ENCODE results near the gene UBE2H.
"Not testable (repeated sequence)": the region's sequence is repeated elsewhere in the genome, so short reads cannot be mapped to it uniquely, and the experiment has no call there.

UBE2H gene

GRCh38 chr7:129874722-129875121 lies 78.0 kb downstream of the UBE2H start:
- no peak for DNase-seq (ENCODE audit: low read depth in 3 of 3)

DNA sequence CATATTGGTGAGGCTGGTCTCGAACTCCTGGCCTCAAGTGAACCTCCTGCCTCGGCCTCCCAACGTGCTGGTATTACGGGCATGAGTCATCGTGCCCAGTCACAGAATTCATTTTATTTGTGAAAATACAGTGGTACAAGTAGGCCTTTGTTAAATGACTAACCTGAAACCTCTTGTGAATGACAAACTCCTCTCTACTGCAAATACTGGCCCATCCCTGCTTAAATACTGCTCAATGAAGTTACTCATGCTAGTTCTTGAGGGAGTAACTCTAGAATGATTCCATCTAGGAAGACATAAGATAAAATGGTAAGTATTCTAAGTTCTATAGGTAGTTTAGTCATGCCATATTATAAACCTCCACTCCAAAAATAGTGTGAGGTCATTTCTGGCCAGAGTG lies 80.7 kb downstream of the UBE2H start:
- peak in 1 of 3 donors; percentile 14 for DNase-seq (ENCODE audit: low read depth in 3 of 3)

DNA sequence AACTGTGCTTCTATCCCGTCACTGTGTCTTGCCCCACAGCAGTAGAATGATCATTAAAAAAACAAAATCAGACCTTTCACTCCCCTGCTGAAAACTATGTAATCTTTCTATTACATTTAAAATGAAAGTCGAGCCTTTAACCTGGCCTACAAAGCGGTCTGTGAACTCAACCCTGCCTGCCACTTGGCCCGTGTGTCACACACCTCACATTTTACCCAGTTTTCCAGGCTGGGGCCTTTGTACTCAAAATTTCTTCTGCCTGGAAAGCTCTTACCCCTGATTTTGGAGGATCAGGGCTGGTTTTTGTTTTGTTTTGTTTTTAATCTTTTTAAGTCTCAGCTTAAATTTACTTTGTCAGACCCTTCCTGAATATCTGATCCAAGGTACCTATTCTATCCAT lies 82.1 kb downstream of the UBE2H start:
- no peak for DNase-seq (ENCODE audit: low read depth in 3 of 3)

- DNase-seq (ENCODE audit: low read depth in 3 of 3), result no peak
Observed at GRCh38 chr7:129866251-129866650, 86.5 kb downstream of the UBE2H start.

DNA sequence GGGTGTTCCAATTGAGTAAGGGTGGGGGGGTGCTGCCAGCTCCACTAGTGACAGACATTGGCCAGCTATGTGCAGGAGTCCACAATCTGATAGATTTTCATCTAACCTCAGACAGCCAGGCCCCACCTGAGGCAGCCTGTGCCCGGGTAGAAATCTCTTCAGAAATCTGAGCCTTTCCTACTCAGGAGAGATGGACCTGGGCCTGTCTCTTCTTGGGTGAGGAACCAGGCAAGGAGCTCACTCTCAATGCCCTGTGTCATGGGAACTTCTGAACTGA lies 86.9 kb downstream of the UBE2H start:
- no peak for DNase-seq (ENCODE audit: low read depth in 3 of 3)

DNA sequence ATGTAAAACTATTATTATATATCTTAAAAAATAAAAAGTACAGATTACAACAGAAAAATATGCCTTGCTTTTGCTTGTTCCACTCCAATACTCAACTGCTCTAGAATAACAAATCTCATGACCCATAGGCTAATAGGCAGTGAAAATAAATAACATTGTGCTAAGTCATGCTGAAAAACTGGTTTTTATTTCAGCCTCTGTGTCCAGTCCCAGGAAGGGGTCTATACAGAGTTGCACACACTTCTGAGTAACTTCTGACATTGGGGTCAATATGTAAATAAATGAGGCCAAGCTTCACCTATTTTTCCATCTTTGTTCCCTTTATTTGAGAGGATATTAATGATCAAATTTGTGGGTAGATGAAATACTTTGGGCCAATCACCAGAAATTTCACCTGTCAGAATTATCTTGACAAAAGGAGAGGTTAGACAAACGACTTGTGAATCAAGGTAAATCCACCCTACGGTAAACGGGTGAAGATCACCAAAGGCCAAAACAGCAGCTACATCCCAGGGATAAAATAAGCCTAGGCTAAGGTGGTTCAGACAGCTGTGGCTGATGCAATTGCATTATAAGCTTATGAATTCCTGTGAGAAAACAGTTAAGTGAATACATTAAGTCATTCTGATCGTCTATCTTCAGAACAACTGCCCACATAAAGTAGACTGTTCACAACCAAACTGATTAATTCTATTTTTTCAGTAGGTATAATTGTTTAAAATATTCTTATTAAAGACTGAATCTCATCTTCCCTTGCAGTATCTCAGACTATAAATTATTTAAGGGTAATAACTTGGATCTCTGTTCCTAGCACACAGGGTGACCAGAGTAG lies 87.5 kb downstream of the UBE2H start:
- no peak for DNase-seq (ENCODE audit: low read depth in 3 of 3)

GRCh38 chr7:129864676-129865075 lies 88.1 kb downstream of the UBE2H start:
- not testable (repeated sequence) for DNase-seq (ENCODE audit: low read depth in 3 of 3)

GRCh38 chr7:129864042-129864441 lies 88.7 kb downstream of the UBE2H start:
- no peak for DNase-seq (ENCODE audit: low read depth in 3 of 3)

GRCh38 chr7:129862682-129863081 lies 90.1 kb downstream of the UBE2H start:
- DNase-seq (ENCODE audit: low read depth in 3 of 3), result no peak

- DNase-seq (ENCODE audit: low read depth in 3 of 3), result not testable (repeated sequence)
Observed at GRCh38 chr7:129860784-129861183, 92.0 kb downstream of the UBE2H start.

GRCh38 chr7:129859183-129859582 lies 93.6 kb downstream of the UBE2H start:
- DNase-seq (ENCODE audit: low read depth in 3 of 3), result no peak

- DNase-seq (ENCODE audit: low read depth in 3 of 3), result no peak
Observed at GRCh38 chr7:129858490-129858889, 94.3 kb downstream of the UBE2H start.

GRCh38 chr7:129857313-129857712 lies 95.4 kb downstream of the UBE2H start:
- DNase-seq (ENCODE audit: low read depth in 3 of 3), result no peak

DNA sequence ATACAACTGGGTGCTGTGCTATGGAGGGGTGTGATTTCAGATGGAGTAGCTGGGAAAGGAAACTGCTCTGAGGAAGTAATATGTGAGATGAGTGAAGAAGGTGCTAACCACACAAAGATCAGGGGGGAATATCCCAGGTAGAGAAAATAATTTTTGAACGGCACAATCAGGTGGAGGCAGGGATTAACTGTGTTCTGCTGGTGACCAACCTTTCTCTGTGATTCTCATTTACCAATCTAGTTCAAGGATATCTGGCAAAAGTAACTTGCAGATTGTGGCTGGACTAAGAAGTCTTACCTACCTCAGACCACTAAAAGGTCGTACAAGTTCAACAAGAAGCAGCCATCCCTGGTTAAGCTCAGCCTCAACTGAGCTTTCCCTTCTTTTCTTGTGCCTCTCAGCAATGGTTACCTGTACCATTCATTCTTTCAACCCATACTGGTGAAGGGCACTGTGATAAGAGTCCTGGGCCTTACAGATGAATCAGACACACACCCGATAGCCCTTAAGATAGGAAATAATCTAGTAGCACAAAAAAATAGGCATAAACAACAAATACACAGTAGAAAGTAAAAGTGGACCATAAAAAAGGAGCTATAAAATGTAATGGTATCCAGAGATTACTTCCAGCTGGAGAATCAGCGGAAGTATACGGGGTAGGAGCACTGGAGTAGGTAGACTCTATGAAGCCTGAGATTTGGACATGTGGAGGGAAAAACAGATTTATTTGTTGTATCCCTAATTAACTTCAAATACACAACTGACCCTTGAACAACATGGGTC lies 96.6 kb downstream of the UBE2H start:
- DNase-seq (ENCODE audit: low read depth in 3 of 3), result no peak

DNA sequence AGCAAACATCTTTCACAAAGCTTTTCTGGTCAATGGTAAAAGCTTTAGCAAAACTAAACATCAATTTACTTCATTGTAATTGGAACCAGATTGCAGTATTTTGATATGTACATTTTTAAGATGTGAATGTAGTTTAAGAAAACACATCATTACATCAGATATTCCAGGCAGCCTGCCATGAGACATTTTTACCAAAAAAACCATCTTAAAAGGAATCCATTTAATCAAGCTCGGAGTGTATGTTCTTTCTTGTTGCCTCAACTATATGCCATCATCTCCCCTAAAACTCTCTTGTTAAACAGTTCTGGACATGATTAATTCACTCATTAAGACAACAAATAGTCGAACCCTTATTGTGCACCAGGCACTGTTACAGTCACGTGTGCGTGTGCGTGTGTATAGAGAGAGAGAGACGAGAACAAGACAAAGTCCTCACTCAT lies 97.5 kb downstream of the UBE2H start:
- DNase-seq (ENCODE audit: low read depth in 3 of 3), result no peak

GRCh38 chr7:129854401-129854800 lies 98.4 kb downstream of the UBE2H start:
- no peak for DNase-seq (ENCODE audit: low read depth in 3 of 3)

DNA sequence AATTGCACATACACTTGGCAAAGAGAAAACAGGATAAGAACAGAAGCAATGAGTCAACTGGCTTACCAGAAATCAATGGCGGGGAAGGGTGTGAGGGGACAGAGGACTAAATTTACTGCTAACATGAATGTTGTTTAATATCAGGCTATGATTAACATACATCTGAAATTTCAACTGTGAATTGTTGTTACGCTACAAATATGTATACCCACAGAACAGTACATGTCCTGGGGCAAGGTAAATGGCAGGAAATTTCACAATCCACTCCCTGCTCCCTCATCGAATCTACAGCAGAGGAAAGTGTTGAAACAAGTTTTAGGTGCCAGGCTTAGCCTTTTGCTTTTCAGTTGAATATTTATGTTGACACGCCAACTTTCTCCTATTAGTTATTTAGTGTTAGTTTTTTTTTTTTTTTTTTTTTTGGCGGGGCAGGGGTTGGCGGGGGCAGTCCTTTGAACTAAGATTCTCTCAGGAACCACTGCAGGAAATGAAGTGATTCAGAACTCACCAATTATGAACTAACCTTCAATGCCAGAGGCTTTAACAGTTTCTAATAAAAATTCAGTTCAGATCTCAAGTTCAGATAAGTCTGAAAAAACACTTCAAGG lies 99.0 kb downstream of the UBE2H start:
- DNase-seq (ENCODE audit: low read depth in 3 of 3), result no peak

DNA sequence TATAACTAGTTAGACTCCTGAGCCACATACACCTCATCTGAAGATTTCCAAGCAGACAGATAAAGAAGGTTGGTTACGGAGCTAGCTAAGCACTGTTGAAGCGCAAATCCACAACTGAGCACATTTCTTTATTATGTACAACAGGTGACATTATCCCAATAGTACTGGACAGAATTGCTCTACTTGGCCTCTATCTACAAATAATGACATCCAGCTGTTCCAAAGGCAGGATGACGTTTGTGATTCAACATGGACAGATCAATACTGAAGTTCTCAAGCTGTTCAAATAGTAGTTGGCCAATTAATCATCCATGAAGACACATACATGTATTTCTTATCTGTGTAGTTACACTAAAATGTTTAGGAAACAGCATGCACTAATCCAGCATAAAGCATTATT lies 101.0 kb downstream of the UBE2H start:
- DNase-seq (ENCODE audit: low read depth in 3 of 3), result no peak

DNA sequence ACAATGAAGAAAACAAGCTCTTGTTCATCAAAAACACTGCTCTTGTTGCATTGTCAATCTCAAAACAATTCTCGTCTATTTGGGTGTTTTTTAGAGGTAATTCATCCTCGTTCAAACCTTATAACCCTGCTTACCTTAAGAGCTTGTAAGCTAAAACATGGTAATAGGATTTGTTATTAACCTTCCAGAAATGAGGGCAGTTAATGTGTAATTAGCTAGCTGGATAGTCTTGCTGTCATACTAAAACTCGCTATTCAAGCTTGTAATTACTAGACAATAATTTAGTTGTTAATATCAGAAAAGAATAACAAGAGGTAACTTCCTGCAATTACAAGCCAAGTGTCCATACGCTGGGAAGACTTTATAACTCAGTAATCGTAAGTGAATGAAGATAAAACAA lies 101.6 kb downstream of the UBE2H start:
- DNase-seq (ENCODE audit: low read depth in 3 of 3), result no peak

- DNase-seq (ENCODE audit: low read depth in 3 of 3), result no peak
Observed at GRCh38 chr7:129848436-129848835, 104.3 kb downstream of the UBE2H start.

- no peak for DNase-seq (ENCODE audit: low read depth in 3 of 3)
Observed at GRCh38 chr7:129845972-129846327, 106.8 kb downstream of the UBE2H start.

GRCh38 chr7:129845178-129845971 lies 107.4 kb downstream of the UBE2H start:
- no peak for DNase-seq (ENCODE audit: low read depth in 3 of 3)

Measured in stimulated activated CD4-positive, alpha-beta T cell treated with anti-CD3 and anti-CD28 coated beads, TNF-alpha, amount 100 ng/mL, for 48 hours (primary cell).